GM03348 (cell line): Measurements from ENCODE around the gene OPTN.
"Not testable (repeated sequence)": the region's sequence is repeated elsewhere in the genome, so short reads cannot be mapped to it uniquely, and the experiment has no call there.

ENCODE experiments used
- DNase-seq: peaks from one replicate; pipeline ENCODE4 v3.0.0; 2012; ENCODE audit warnings: low spot score

The OPTN gene

GRCh38 chr10:13120786-13121499 lies 21.0 kb downstream of the OPTN start:
- DNase-seq, result no peak

DNA sequence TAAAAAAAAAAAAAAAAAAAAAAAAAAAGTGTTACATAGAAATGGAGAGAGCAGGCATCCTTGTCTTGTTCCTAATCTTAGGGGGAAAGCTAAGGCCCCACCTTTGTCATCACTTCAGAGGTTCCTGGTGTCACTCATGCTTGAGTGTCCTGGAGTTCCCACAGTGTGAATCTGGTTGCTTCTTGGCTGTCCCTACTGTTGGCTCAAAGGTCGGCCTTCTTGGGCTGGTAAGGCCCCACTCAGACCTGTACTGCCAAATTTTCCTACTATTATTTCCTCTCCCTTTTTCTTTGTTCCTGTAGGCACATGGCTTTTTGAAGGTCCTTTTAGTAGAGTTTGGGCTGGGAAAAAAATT lies 21.5 kb downstream of the OPTN start:
- no peak for DNase-seq

GRCh38 chr10:13136651-13137050 lies 36.7 kb downstream of the OPTN start:
- no peak for DNase-seq

DNA sequence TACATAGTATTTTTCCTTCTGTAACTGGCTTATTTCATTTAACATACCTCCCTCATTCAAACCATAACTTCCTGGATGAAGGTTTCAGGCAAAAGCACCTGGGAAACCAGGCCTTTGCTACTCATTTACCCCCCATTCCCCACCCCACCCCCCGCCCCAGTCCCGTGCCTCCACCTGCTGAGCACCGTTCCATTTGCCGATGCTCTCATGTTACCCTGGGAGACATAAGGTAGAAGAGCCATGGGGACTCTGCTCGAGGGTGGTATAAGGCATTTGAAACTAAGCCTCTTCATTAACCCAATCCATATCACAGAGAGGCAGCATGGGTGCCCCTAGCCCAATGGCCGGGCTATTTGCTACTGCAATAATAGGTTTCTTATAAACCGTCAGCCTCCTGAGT lies 39.2 kb downstream of the OPTN start:
- DNase-seq, result no peak

DNA sequence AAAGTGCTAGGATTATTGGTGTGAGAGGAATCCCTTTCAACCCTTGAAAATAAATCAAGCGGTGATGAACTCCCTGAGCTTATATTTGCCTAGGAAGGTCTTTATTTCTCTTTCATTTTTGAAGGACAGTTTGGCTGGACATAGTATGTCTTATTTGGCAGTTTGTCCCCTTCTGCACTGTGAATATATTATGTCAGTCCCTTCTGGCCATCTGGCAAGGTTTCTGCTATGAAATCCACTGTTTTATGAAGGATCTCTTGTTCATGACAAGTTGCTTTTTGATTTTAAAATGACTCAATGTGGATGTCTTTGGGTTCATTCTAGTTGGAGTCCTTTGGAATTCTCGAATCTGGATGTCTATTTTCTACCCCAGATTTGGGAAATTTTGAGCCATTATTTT lies 39.7 kb downstream of the OPTN start:
- DNase-seq, result no peak

- no peak for DNase-seq
Observed at GRCh38 chr10:13140627-13141190, 40.7 kb downstream of the OPTN start.

DNA sequence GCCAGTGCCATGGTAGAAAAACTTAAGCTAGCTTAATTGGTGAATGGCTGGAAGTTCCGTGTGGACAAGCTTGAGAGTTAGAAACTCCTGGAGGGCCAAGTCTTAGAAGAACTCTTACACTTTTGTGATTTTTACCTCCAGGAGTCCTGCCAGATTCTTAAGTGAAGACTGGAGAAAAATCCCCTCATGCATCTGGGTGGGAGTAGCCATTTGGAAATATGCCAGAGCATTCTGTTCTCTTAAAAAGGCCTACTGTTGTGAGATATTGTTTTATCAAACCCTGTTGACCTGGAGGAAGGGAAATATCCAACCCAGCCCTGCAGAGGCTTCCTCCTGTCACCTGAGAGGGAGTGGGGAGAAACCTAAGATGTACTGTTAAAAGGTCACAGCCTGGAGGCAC lies 43.8 kb downstream of the OPTN start:
- DNase-seq, result no peak

- DNase-seq, result no peak
Observed at GRCh38 chr10:13144814-13145213, 44.9 kb downstream of the OPTN start.

- DNase-seq, result peak; percentile 9
Observed at GRCh38 chr10:13146379-13146778, 46.4 kb downstream of the OPTN start.

DNA sequence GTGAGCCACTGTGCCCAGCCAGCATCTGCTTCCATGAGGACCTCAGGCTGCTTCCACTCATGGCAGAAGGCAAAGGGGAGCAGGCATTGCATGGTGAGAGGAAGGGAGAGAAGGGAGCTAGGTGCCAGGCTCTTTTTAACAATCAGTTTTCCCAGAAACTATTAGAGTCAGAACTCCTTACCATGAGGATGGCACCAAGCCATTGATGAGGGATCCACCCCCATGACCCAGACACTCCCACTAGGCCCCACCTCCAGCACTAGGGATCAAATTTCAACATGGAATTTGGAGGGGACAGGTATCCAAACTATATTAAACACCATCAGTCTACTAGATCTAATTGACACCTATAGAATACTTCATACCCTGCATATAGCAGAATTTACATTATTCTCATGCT lies 47.2 kb downstream of the OPTN start:
- DNase-seq, result no peak

- DNase-seq, result no peak
Observed at GRCh38 chr10:13152296-13152695, 52.3 kb downstream of the OPTN start.

DNA sequence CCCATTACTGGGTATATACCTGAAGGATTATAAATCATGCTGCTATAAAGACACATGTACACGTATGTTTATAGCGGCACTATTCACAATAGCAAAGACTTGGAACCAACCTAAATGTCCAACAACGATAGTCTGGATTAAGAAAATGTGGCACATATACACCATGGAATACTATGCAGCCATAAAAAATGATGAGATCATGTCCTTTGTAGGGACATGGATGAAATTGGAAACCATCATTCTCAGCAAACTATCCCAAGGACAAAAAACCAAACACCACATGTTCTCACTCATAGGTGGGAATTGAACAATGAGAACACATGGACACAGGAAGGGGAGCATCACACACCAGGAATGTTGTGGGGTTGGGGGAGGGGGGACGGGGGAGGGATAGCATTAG lies 55.9 kb downstream of the OPTN start:
- DNase-seq, result not testable (repeated sequence)

DNA sequence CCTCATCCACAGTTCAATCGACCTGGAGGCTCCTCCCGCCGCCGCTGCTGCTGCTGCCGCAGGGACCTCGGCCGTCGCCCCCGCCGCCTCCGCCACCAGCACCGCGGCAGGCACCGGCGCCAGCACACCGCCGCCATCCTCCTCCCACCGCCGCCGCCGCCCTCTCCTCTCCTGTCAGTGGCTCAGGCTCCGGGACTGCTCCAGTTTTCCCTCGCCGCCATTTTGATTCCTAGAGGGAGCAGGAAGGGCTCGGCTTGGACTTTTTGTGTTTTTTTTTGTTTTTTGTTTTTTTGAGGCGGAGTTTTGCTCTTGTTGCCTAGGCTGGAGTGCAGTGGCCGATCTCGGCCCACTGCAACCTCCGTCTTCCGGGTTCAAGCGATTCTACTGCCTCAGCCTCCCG lies 58.4 kb downstream of the OPTN start:
- DNase-seq, result no peak

GRCh38 chr10:13160934-13161856 lies 61.2 kb downstream of the OPTN start, which contains the start of gene MCM10:
Gene MCM10 (plus strand): TSS chr10:13161558. CDS start chr10:13164203, 2,645 bp downstream.
- peak; percentile 99 for DNase-seq

DNA sequence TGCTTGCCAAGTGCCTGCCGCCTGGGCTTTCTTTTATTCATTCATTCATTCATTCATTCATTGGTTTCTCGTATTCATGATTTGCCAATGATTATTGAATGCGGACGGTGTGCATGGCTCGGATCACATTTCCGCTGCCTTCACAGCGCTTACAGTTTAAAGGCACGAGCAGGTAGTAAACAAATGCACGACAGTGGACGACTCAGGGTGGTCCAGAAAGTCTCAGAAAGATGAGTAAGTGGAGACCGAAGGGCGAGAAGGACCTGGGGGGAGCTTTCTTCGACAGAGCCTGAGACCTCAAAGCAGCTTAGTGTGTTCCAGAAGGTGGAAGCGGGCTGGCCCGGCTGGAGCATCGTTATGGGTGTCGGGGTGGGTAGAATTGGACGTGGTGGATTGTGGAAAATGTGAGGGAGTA lies 61.9 kb downstream of the OPTN start:
- DNase-seq, result no peak

GRCh38 chr10:13163859-13164258 lies 63.9 kb downstream of the OPTN start:
- no peak for DNase-seq

DNA sequence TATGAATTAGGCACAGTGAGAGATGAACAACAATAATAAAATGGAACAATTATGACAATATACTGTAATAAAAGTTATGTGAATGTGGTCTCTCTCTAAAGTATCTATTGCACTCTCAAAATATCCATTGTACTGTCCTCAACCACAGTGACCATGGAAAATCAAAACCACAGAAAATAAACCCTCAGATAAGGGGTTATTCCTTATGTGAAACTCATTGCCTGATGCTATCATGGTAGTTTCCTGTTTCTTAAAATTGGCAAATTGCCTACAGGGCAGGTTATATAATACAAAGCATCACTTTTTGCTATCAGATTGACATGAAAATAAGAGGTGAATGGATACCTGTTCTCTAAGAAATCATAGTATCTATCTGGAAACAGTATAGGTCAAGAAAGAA lies 65.2 kb downstream of the OPTN start:
- DNase-seq, result no peak

DNA sequence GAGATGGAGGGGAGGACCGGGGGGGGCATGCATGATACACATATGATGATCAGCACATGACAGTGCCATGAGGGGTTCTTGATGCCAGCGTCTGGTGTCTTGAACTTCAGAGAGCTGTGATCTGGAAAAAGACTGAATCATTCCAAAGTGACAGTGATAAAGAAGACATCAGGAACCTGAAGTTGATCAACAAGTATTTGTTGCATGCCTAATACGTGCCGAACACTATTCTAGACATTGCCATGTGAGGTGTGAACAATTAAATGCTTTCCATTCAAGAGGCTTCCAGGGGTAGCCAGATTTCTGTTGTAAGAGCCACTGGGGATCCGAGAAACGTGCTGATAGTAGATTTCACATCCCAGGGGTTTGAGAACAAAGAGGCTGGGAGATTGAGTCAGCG lies 67.6 kb downstream of the OPTN start:
- DNase-seq, result no peak

GRCh38 chr10:13168781-13169180 lies 68.8 kb downstream of the OPTN start:
- DNase-seq, result no peak

DNA sequence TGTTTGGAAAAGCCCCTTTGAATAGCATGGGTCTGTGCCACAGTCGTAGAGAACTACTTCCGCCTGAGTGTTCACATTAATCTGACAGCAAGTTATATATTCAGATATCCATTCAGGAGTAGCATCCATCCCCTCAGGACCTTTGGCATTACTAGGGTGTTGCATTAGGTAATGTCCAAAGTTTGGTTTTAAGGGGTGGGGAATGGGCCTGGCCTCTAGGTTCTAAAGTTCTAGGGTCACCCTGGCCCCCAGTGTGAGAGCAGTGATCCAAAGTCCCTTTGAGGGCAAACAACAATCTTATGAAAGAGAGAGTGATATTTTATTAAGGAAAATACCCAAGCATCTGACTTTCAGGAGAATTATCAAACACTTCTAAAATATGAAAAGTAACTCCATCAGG lies 73.7 kb downstream of the OPTN start:
- DNase-seq, result no peak

DNA sequence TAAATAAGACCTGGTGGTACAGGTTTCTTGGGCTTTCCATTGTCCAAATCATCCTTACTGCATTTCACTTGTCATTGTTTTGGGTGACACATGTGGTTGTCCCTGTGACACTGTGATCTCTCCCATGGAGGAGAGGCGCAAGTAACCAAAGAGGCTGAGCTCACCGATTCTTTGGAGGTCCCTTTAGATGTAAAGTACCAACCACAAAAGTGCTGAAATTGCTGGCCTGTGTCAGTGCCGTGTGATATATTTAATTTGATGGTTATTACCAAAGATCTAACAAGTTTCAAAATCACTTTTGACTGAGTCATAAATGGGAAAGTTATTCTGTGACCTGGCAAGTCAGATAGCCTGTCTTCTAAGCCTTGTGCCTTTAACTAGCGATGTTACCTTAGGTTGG lies 80.8 kb downstream of the OPTN start:
- no peak for DNase-seq

- no peak for DNase-seq
Observed at GRCh38 chr10:13182424-13182823, 82.5 kb downstream of the OPTN start.

- no peak for DNase-seq
Observed at GRCh38 chr10:13183625-13184024, 83.7 kb downstream of the OPTN start.
